AG09319 (cell line): ENCODE measurements around the gene WNK2.
"Not testable (repeated sequence)": the region's sequence is repeated elsewhere in the genome, so short reads cannot be mapped to it uniquely, and the experiment has no call there.

ENCODE experiments used
- DNase-seq: peaks from one replicate; pipeline ENCODE4 v3.0.0-alpha.2; 2010; ENCODE audit warnings: low read depth; ENCODE audit errors: extremely low read depth
- TF ChIP-seq, protein P1 (sequence below): IDR thresholded peaks from 2 replicates; pipeline ENCODE4 v1.5.1; 2011; ENCODE audit warnings: low read depth, mild to moderate bottlenecking, inconsistent platforms, low read length, moderate library complexity

Gene WNK2

DNA sequence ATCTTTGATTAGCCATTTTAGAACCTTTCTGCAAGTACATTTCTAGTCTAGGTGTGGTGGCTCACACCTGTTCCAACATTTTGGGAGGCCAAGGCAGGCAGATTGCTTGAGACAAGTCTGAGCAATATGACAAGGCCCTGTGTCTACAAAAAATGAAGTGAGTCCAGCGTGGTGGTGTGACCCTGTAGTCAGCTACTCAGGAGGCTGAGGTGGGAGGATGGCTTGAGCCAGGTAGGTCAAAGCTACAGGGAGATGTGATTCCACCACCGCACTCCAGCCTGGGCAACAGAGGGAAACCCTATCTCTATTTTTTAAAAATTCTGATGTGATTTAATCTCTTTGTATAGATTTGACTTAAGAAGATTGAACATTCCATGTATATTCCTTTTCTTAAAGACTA lies 171.9 kb downstream of the WNK2 start:
- TF ChIP-seq, protein P1, sequence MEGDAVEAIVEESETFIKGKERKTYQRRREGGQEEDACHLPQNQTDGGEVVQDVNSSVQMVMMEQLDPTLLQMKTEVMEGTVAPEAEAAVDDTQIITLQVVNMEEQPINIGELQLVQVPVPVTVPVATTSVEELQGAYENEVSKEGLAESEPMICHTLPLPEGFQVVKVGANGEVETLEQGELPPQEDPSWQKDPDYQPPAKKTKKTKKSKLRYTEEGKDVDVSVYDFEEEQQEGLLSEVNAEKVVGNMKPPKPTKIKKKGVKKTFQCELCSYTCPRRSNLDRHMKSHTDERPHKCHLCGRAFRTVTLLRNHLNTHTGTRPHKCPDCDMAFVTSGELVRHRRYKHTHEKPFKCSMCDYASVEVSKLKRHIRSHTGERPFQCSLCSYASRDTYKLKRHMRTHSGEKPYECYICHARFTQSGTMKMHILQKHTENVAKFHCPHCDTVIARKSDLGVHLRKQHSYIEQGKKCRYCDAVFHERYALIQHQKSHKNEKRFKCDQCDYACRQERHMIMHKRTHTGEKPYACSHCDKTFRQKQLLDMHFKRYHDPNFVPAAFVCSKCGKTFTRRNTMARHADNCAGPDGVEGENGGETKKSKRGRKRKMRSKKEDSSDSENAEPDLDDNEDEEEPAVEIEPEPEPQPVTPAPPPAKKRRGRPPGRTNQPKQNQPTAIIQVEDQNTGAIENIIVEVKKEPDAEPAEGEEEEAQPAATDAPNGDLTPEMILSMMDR, result no peak
- DNase-seq, result no peak

- DNase-seq, result no peak
- TF ChIP-seq, protein P1, result no peak
Observed at GRCh38 chr9:93357649-93358048, 173.7 kb downstream of the WNK2 start.

GRCh38 chr9:93359907-93360306 lies 176.0 kb downstream of the WNK2 start:
- DNase-seq, result not testable (repeated sequence)

DNA sequence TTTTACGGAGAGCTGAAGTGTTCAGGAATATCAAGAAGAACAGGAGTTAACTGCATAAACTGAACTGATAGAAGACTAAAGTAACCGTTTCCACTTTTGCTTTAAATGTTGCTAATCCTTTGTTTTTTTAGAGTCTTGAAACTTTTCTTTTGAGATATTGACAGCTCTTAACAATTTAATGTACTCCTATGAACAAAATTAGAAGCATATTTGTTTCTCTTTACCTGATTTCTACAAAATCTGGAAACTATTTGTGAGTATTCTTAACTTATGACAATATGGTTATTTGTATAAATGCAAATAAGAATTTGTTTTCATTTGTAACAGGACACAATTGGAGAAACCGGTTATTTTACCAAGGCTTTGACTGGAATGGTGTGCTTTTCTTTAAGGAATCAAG lies 178.1 kb downstream of the WNK2 start:
- TF ChIP-seq, protein P1, result no peak
- no peak for DNase-seq

DNA sequence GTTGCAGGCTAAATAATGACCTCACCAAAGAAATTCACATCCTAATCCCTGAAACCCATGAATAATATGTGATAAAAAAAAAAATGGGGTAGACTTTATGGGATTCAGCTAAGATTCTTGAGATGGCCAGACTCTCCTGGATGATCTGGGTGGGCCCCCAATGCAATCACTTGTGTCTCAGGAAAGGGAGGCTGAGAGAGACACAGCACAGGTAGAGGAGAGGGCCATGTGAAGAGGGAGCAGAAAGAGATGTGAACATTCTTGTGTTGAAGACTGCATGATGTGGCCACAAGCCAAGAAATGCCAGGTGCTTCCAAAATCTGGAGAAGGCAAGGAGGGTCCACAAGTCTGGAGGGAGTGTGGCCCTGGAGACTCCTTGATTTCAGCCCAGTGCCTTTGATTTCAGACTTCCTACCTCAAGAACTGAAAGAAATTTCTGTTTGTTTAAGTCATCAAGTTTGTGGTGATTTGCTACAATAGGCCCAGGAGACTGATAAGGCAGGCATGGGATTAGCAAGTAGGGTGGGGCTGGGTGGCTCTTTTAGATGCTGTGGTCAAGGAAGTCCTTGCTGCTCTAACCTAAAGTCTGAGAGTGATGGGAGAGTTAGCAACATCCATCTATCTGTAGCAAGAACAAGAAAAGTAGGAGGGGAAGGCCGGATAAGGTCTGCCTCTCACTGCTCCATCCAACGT lies 180.9 kb downstream of the WNK2 start:
- TF ChIP-seq, protein P1, result no peak
- DNase-seq, result no peak

DNA sequence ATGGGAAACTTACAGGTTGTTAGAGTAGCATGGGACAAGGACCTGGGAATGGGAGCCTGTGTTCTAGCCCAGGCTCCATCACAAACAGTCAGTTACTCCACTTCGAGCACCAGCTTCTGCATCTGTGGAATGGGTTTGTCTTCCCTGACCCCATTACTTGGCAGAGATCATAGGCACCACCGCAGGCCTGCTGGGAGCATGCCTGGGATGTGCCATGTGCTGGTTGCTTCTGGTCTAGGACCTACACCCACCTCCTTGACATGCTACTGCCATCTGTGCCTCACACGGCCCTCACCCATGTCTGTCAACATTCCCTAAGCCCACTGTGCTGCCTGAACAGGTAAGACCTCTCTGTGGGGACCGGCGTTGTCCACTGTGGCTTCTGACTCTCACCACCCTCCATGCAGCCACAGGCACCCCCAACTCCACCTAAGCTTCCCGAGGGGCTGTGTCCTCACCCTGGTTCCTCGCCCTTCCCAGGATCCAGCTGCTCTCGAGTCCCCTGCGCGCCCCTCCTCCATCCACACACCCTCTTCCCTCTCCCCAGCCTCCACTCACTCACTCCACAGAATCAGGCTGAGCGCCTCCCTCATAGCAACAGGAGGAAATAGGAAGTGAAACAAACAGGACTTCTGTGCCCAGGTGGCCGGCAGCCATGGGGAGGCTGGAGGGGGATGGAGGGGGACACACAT lies 181.6 kb downstream of the WNK2 start:
- TF ChIP-seq, protein P1, result no peak
- DNase-seq, result no peak

GRCh38 chr9:93366119-93366447 lies 182.1 kb downstream of the WNK2 start:
- DNase-seq, result no peak
- TF ChIP-seq, protein P1, result no peak

- DNase-seq, result not testable (repeated sequence)
Observed at GRCh38 chr9:93366486-93366885, 182.5 kb downstream of the WNK2 start.
